GM19238 (cell line): ENCODE results near the gene GGA2.
"Not testable (repeated sequence)": the region's sequence is repeated elsewhere in the genome, so short reads cannot be mapped to it uniquely, and the experiment has no call there.

Source experiments
- DNase-seq: peaks from one replicate; pipeline ENCODE4 v3.0.0; 2011; ENCODE audit warnings: low spot score; ENCODE audit not compliant: insufficient read length

GGA2 gene

GRCh38 chr16:23510164-23510914 is at the start of gene GGA2:
Gene GGA2 (minus strand): TSS chr16:23510494. CDS start chr16:23510411, 83 bp downstream.
- DNase-seq, result peak; percentile 80

- no peak for DNase-seq
Measured at GRCh38 chr16:23557779-23558702, 47.7 kb upstream of the GGA2 start.

- DNase-seq, result peak; percentile 92
Measured at GRCh38 chr16:23556881-23557778, 46.8 kb upstream of the GGA2 start, which contains the start of the genes EARS2 and UBFD1. Gene EARS2 (minus strand): TSS chr16:23557350. CDS start chr16:23557343, 7 bp downstream. Gene UBFD1 (plus strand): TSS chr16:23557727. CDS start chr16:23557743, 16 bp downstream.

GRCh38 chr16:23554536-23554935 is 44.2 kb upstream of the GGA2 start:
- no peak for DNase-seq

- no peak for DNase-seq
Measured at GRCh38 chr16:23552161-23552560, 41.9 kb upstream of the GGA2 start.

GRCh38 chr16:23549938-23550337 is 39.6 kb upstream of the GGA2 start:
- no peak for DNase-seq

GRCh38 chr16:23544436-23544835 is 34.1 kb upstream of the GGA2 start:
- no peak for DNase-seq

GRCh38 chr16:23540817-23541178 is 30.5 kb upstream of the GGA2 start:
- not testable (repeated sequence) for DNase-seq

- no peak for DNase-seq
Measured at GRCh38 chr16:23539984-23540816, 29.9 kb upstream of the GGA2 start.

- DNase-seq, result no peak
Measured at GRCh38 chr16:23538919-23539278, 28.6 kb upstream of the GGA2 start.

- DNase-seq, result no peak
Measured at GRCh38 chr16:23537390-23537789, 27.1 kb upstream of the GGA2 start.

- no peak for DNase-seq
Measured at GRCh38 chr16:23535901-23536300, 25.6 kb upstream of the GGA2 start.

GRCh38 chr16:23534868-23535860 is 24.9 kb upstream of the GGA2 start:
- no peak for DNase-seq

- no peak for DNase-seq
Measured at GRCh38 chr16:23532448-23532847, 22.2 kb upstream of the GGA2 start.

- DNase-seq, result no peak
Measured at GRCh38 chr16:23530062-23530461, 19.8 kb upstream of the GGA2 start.

- no peak for DNase-seq
Measured at GRCh38 chr16:23528644-23529310, 18.5 kb upstream of the GGA2 start.

GRCh38 chr16:23527961-23528643 is 17.8 kb upstream of the GGA2 start:
- no peak for DNase-seq

GRCh38 chr16:23524886-23525285 is 14.6 kb upstream of the GGA2 start:
- DNase-seq, result no peak
